GM12892 (cell line): Measurements from ENCODE around the gene SDHA.

Experiments
- POLR2A ChIP-seq: IDR thresholded peaks from 2 replicates; pipeline ENCODE4 v1.6.1; 2011; ENCODE audit warnings: low read depth, low read length, control low read depth
- POLR2AphosphoS5 ChIP-seq: IDR thresholded peaks from 2 replicates; pipeline ENCODE4 v1.6.1; 2011; ENCODE audit warnings: low read depth, low read length, control low read depth
- TAF1 ChIP-seq: IDR thresholded peaks from 2 replicates; pipeline ENCODE4 v1.6.1; 2011; ENCODE audit warnings: low read depth, mild to moderate bottlenecking, control low read depth, low read length, borderline replicate concordance

- no peak for TF ChIP-seq TAF1
- TF ChIP-seq POLR2AphosphoS5 = no peak
- TF ChIP-seq POLR2A = no peak
Observed at GRCh38 chr5:231661-232060, 13.5 kb downstream of the SDHA start.
